Fibroblast of lung (primary cell): ENCODE data around the gene PLEKHG4B.

Source experiments
- CTCF ChIP-seq, 2 donors: IDR thresholded peaks in 1 of 2; conservative IDR thresholded peaks in 1 of 2; 1 replicate in 1 of 2; 2 replicates in 1 of 2; pipeline ENCODE4 v1.5.1; 2011 to 2012; ENCODE audit warnings: low read length in 2 of 2, control low read depth in 1 of 2, inconsistent platforms in 1 of 2, low read depth in 1 of 2, mild to moderate bottlenecking in 1 of 2
- EZH2 ChIP-seq: IDR thresholded peaks from 2 replicates; pipeline ENCODE4 v1.5.1; 2012; ENCODE audit warnings: low read length, control low read depth, mild to moderate bottlenecking; ENCODE audit errors: missing control alignments

GRCh38 chr5:106587-106986 is 14.6 kb downstream of the PLEKHG4B start:
- no peak for TF ChIP-seq CTCF (conservative IDR thresholded peaks at IDR 0.05 in 1 of 2, IDR thresholded peaks at IDR 0.05 in 1 of 2; ENCODE audit: low read depth in 1 of 2, low read length in 2 of 2)
- no peak for TF ChIP-seq EZH2
